Smooth muscle cell of bladder (primary cell): ENCODE data around the gene CRYAA. TPM values are rescaled to one million over a fixed set of nuclear protein-coding genes. Genes with fewer than 3 reads are reported as not detected.

Source experiments
- total RNA-seq: library from RNA; depleted of rRNA; stranded (reverse); fragments of >200 nt; gene quantifications from 2 replicates; pipeline ENCODE4 v1.2.3, GENCODE V29; 2014

CRYAA gene, protein sequence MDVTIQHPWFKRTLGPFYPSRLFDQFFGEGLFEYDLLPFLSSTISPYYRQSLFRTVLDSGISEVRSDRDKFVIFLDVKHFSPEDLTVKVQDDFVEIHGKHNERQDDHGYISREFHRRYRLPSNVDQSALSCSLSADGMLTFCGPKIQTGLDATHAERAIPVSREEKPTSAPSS
- not detected in 2 replicates for total RNA-seq

DNA sequence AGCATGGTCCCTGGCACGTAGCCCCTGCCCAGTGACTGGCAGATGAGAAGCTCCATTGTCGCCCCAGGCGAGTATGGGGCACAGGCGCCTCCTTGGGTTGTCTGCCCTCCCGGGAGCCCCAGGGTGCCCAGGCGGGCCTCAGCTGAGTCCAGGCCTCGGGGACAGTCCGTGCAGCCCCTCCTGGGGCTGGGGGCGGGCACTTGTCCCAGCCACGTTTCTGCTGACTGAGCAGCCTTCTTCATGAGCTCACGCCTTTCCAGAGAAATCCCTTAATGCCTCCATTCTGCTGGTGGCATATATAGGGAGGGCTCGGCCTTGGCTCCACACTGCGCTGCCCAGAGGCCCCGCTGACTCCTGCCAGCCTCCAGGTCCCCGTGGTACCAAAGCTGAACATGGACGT lies at the start of gene CRYAA:
CRYAA (plus strand) TSS at position 301 of the 400 bp plus-strand sequence; CDS start at position 393, 92 bp downstream.

Other genes with a start within 250 kb of the CRYAA start
- not detected in 2 replicates for gene ERVH48-1, start 243.4 kb upstream of the CRYAA start, total RNA-seq
- gene PKNOX1, start 194.4 kb upstream of the CRYAA start, total RNA-seq = 9.1 and 12.6 TPM in 2 replicates
- 22.9 and 39.4 TPM in 2 replicates for gene CBS, start 93.2 kb upstream of the CRYAA start, total RNA-seq
- 13.2 and 16.5 TPM in 2 replicates for gene U2AF1, start 61.4 kb upstream of the CRYAA start, total RNA-seq